ENCODE results near the gene KAT8.
"Not testable (repeated sequence)": the region's sequence is repeated elsewhere in the genome, so short reads cannot be mapped to it uniquely, and the experiment has no call there.

The KAT8 gene

GRCh38 chr16:31157136-31157535 lies 39.7 kb downstream of the KAT8 start:
- ATAC-seq (replicated peaks; ENCODE audit: extremely low read depth, poor library complexity, severe bottlenecking) (no peak), DNase-seq (ENCODE audit: low spot score in 2 of 2) (no peak)
- H3K4me1 Mint-ChIP-seq: peaks cover 4% of the 10 kb centered on the region
- no peaks in the 10 kb centered on the region for H3K36me3 Mint-ChIP-seq (ENCODE audit: insufficient read depth)
- no peaks in the 10 kb centered on the region for H3K27me3 Mint-ChIP-seq
- no peak overlapping the region for H3K27ac Mint-ChIP-seq (ENCODE audit: low read depth)
- H3K4me3 Mint-ChIP-seq: no peak overlapping the region
- no peaks in the 10 kb centered on the region for H3K9me3 Mint-ChIP-seq

- ATAC-seq (replicated peaks; ENCODE audit: extremely low read depth, poor library complexity, severe bottlenecking) (no peak), DNase-seq (ENCODE audit: low spot score in 2 of 2) (no peak)
- no peaks in the 10 kb centered on the region for H3K9me3 Mint-ChIP-seq
- H3K4me3 Mint-ChIP-seq: no peak overlapping the region
- H3K27me3 Mint-ChIP-seq: no peaks in the 10 kb centered on the region
- H3K4me1 Mint-ChIP-seq: no peaks in the 10 kb centered on the region
- H3K27ac Mint-ChIP-seq (ENCODE audit: low read depth): no peak overlapping the region
- H3K36me3 Mint-ChIP-seq (ENCODE audit: insufficient read depth): no peaks in the 10 kb centered on the region
These were observed 49.9 kb downstream of the KAT8 start for GRCh38 chr16:31167315-31167714.

GRCh38 chr16:31168848-31169247 lies 51.4 kb downstream of the KAT8 start:
- no peak for DNase-seq (ENCODE audit: low spot score in 2 of 2)
- H3K27me3 Mint-ChIP-seq: no peaks in the 10 kb centered on the region
- H3K4me1 Mint-ChIP-seq: no peaks in the 10 kb centered on the region
- no peaks in the 10 kb centered on the region for H3K36me3 Mint-ChIP-seq (ENCODE audit: insufficient read depth)
- H3K9me3 Mint-ChIP-seq: no peaks in the 10 kb centered on the region
- H3K27ac Mint-ChIP-seq (ENCODE audit: low read depth): no peak overlapping the region
- no peak for ATAC-seq (replicated peaks; ENCODE audit: extremely low read depth, poor library complexity, severe bottlenecking)
- H3K4me3 Mint-ChIP-seq: no peak overlapping the region

- not testable (repeated sequence) for H3K4me1 Mint-ChIP-seq; DNase-seq (ENCODE audit: low spot score in 2 of 2); H3K4me3 Mint-ChIP-seq; H3K27ac Mint-ChIP-seq (ENCODE audit: low read depth); H3K9me3 Mint-ChIP-seq; H3K36me3 Mint-ChIP-seq (ENCODE audit: insufficient read depth); ATAC-seq (replicated peaks; ENCODE audit: extremely low read depth, poor library complexity, severe bottlenecking); H3K27me3 Mint-ChIP-seq
These were observed 52.6 kb downstream of the KAT8 start for GRCh38 chr16:31170048-31170447.

GRCh38 chr16:31177136-31177535 lies 59.7 kb downstream of the KAT8 start:
- H3K9me3 Mint-ChIP-seq: no peaks in the 10 kb centered on the region
- DNase-seq (ENCODE audit: low spot score in 2 of 2) (peak; percentile 31 to 34), ATAC-seq (replicated peaks; ENCODE audit: extremely low read depth, poor library complexity, severe bottlenecking) (peak; percentile 26)
- H3K27ac Mint-ChIP-seq (ENCODE audit: low read depth): peak overlapping the region; percentile 6
- peaks cover 33% of the 10 kb centered on the region for H3K36me3 Mint-ChIP-seq (ENCODE audit: insufficient read depth)
- no peaks in the 10 kb centered on the region for H3K27me3 Mint-ChIP-seq
- peak overlapping the region; percentile 98 for H3K4me3 Mint-ChIP-seq
- H3K4me1 Mint-ChIP-seq: peaks cover 38% of the 10 kb centered on the region

GRCh38 chr16:31179219-31179746 lies 61.8 kb downstream of the KAT8 start:
- H3K27me3 Mint-ChIP-seq: no peaks in the 10 kb centered on the region

GRCh38 chr16:31179747-31180459 lies 62.4 kb downstream of the KAT8 start, which contains the start of gene FUS:
TSS of gene FUS (plus strand) at chr16:31180139. CDS start at chr16:31180215, 76 bp downstream.
- no peaks in the 10 kb centered on the region for H3K27me3 Mint-ChIP-seq
- H3K4me1 Mint-ChIP-seq: peaks cover 63% of the 10 kb centered on the region
- peak within 1 kb of the TSS; percentile 98 for H3K4me3 Mint-ChIP-seq
- H3K9me3 Mint-ChIP-seq: no peaks in the 10 kb centered on the region
- DNase-seq (ENCODE audit: low spot score in 2 of 2): peak; percentile 92 to 93
- H3K27ac Mint-ChIP-seq (ENCODE audit: low read depth): peak within 1 kb of the TSS; percentile 99
- peak; percentile 49 for ATAC-seq (replicated peaks; ENCODE audit: extremely low read depth, poor library complexity, severe bottlenecking)
- H3K36me3 Mint-ChIP-seq (ENCODE audit: insufficient read depth): peaks cover 60% of the 10 kb centered on the region

More at GRCh38 chr16:31179219-31179746, 61.8 kb downstream of the KAT8 start:
- H3K4me3 Mint-ChIP-seq: peak overlapping the region; percentile 98
- peaks cover 59% of the 10 kb centered on the region for H3K4me1 Mint-ChIP-seq
- peak overlapping the region; percentile 99 for H3K27ac Mint-ChIP-seq (ENCODE audit: low read depth)
- H3K9me3 Mint-ChIP-seq: no peaks in the 10 kb centered on the region
- ATAC-seq (replicated peaks; ENCODE audit: extremely low read depth, poor library complexity, severe bottlenecking) (no peak), DNase-seq (ENCODE audit: low spot score in 2 of 2) (no peak)
- peaks cover 55% of the 10 kb centered on the region for H3K36me3 Mint-ChIP-seq (ENCODE audit: insufficient read depth)
